HG03521 (cell line): ENCODE results near the gene ACSL3.

Experiments used
- ATAC-seq: cut with Tn5 transposase; IDR thresholded peaks from one replicate; pipeline ENCODE4 v1.9.1; 2021; ENCODE audit warnings: mild to moderate bottlenecking, moderate library complexity; ENCODE audit not compliant: unreplicated experiment

The ACSL3 gene

DNA sequence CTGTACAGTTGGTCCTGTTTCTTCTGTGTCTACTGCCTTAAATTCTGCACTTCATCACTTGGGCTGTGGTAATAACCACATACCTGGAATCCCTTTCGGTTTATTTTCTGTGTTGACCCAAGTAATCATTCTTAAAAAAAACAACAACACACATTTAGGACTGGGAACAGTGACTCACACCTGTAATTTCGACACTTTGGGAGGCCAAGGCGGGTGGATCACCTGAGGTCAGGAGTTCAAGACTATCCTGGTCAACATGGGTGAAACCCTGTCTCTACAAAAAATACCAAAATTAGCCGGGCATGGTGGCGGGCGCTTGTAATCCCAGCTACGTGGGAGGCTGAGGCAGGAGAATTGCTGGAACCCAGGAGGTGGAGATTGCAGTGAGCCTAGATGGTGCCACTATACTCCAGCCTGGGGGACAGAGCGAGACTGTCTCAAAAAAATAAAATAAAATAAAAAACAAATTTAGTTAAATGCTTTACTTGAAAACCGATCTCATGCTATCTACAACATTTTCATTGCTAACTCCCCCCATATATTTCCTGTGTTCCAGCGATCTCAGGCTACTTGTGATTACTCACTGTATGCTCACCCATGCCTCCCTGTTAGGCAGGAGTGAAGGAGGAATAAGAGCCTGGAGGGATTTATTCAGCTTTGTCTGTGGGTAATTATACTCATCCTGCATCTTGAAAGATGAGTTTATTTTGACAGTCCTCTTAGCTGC lies 18.2 kb downstream of the ACSL3 start:
- ATAC-seq, result no peak

DNA sequence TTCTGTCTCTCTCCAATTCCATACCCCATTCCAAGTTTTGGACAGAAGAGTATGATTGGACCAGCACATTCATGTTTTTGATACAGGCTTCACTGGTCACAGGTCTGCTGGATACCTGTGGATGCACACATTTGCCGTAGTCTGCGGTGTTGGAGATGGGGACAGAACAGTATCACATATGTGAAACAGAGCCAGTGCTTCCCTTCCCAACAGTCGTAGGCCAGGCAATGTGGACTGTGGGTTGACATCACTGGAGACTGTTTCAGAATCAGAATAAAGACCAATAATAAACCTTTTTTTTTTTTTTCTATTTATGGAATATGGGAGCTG lies 18.7 kb downstream of the ACSL3 start:
- no peak for ATAC-seq

DNA sequence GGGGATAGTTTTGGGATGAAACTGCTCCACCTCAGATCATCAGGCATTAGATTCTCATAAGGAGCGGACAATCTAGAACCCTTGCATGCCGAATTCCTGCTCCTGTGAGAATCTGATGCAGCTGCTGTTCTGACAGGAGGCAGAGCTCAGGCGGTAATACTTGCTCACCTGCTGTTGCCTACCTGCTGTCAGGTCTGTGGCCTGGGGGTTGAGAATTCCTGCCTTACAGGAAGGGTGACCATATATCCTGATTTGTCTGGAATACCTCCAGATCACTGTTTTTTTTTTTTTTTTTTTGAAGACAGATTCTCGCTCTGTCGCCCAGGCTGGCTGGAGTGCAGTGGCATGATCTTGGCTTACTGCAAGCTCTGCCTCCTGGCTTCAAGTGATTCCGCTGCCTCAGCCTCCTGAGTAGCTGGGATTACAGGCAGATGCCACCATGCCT lies 21.7 kb downstream of the ACSL3 start:
- ATAC-seq, result no peak

DNA sequence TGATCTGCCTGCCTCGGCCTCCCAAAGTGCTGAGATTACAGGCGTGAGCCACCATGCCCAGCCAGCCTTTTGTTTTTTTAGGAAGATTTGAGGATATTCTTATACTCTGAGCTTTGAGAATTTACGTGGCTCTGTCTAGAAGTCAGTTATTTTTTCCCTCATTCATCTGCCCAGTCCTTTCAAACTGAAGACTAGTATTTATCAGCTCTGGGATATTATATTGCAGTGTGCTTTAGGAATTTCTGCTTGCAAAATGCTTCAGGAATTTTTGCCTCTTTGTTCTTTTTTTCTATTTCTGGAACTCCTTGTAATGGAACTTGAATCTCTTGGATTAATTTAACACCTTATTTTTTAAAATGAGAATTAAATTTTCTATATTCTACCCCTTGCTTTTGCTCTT lies 22.6 kb downstream of the ACSL3 start:
- ATAC-seq, result no peak

DNA sequence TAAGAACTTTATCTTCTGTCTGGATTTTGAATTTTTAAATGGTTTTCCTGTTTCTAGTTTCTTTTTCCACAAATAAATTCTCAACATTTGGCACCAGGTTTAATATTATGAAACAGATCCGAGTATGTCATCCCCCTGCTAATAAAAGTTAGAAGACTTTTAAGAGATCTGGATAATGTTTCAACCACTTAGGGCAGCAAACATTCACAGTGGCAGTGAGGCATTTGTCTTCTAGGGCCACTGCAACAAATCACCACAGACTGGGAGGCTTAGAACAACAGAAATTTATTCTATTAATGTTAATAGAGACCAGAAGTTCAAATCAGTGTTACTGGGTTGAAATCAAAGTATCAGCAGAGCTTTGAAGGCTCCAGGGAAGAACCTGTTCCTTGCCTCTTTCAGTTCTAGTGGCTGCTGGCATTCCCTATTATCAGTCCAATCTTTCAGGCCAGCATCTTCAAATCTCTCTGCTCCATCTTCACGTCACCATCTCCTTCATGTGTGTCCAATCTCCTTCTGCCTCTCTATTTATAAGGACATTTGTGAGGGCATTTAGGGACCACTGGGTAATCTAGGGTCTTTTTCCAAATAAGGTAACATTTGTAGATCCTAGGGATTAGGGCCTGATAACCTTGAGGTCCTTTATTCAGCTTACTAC lies 23.4 kb downstream of the ACSL3 start:
- no peak for ATAC-seq

DNA sequence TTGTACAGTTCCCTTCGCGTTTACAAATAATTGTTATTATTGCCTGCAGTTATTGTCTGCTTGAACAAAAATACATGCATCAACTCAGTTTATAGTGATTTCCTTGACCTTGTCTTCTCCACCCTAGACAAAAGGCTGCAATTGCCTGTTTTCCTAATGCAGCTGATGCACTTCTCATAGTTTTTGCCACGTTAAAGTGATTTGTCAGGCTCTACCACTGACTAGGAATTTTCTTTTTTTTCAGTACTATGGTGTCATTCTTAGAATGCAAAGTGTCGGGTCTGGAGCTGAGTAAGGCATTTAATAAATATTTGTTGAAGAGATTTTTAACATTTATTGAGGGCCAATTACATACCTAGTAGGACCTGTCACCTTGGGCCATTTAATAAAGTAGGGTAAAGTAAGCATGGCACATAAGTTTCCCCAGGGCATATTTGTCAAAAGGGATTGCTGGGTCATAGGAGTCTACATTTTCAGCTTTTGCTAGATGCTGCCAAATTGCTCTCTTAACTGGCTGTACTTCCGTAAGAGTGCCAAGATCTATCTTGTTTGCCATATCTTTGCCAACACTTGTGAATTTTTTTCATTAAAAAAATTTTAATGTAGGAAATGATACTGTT lies 24.1 kb downstream of the ACSL3 start:
- no peak for ATAC-seq

DNA sequence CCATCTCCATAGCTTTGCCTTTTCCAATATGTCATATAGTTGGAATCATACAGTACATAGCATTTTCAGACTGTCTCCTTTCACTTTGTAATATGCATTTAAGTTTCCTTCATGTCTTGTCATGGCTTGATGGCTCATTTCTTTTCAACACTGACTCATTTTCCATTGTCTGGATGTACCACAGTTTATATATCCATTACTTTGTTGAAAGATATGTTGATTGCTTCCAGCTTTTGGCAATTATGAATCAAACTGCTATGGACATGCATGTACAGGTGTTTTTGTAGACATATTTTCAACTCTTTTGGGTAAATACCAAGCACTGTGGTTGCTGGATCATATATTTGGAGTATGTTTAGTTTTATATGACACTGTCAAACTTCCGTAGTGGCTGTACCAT lies 26.3 kb downstream of the ACSL3 start:
- ATAC-seq, result no peak

DNA sequence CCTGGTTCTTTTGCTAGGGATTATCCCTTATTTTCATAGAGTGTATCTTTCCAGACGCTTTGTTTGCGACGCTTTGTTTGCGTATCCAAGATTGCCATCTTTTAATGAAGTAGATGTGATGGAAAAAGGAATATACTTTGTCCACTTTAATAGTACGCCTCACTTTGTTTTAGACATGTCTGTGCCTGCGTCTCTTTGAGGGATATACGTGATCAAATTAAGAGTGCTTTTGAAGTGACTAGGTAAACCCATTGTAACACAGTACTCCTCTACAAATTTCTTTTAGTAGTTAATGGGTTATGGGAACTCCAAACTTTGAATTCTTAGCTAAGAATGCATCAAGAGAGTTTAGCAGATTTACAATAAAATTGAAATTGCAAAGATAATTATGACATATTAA lies 27.9 kb downstream of the ACSL3 start:
- ATAC-seq, result no peak

DNA sequence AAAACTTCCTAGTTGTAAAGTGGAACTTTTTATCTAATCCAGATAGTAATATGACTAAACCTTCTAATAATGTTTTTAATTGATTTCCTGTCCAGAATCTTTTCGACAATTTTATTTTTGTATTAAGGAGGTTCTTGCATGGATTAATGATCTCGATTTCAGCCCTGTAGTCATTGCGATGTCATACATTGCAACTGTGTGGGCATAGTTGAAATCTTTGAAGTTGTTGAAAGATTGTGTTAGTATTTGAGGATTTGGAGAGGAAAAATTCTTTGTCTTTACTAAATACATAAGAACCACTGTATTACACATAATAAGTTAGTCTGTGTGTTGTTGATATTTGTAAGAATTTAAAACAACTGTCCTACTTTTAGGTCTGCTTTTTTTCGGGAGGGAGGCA lies 31.1 kb downstream of the ACSL3 start:
- no peak for ATAC-seq

DNA sequence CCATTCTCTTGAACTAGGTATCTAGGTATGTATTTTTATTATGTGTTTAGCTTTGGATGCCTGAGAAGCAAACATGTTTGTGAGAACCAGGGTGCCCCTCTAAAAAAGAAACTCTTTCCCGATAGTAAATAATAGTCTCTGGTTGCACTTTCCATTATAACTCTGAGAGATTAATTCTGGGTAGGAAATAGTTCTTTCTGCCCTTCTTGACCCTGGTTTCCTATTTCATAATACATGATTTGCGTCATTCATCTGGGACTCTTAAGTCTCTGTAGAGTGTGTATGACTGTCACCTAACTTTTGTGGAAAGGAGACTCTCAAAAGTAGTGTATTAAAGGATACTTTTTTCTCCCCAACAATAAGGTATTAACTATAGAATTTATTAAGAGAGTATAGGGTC lies 31.5 kb downstream of the ACSL3 start:
- ATAC-seq, result no peak

DNA sequence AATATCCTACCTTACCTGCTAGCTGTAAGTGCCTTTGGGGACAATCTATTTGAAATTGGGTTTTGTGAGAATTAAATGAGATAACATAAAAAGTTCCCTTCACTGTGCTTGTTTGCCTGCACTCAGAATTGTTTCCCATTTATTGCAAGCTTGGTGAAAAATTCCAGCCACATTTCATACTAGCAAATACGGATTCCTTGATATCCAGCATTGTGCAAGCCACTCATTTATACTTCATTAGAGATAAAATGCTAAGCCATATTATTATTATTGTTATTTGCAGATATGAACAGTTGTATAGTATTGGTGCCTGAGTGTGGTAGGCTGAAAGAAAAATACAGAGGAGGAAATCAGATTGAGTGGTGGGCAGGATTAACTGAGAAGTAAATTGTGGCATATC lies 31.9 kb downstream of the ACSL3 start:
- ATAC-seq, result no peak

DNA sequence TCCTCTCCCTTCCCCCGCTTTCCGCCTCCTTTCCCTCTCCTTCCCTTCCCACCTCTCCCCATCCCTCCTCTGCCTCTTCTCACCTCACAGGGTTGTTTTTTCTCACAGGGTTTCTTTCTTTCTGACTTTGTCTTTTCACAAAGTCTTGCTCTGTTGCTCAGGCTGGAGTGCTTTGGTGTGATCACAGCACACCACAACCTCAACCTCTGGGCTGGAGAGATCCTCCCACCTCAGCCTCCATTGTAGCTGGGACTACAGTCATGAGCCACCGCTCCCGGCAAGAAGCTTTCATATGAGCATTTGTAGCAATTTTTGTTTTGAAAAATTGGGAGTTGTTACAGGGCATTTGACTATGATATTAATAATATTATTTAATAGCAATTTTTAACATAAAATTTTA lies 32.9 kb downstream of the ACSL3 start:
- no peak for ATAC-seq

DNA sequence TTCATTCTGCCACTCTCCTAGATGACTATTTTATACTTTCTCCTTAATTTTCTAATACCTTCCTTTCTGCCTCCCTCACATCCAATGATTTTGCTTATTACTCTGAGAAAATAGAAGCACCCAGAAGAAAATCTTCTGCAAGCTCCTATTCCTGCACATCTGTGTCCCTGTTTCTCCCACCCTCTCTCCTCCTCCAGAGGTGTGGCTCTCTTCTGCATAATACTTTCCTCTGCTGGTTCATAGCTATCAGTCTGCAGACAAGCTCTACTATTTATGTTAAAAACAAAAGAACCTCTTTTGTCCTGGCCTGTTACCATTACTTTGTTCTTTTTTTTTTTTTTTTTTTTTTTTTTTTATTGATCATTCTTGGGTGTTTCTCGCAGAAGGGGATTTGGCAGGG lies 34.3 kb downstream of the ACSL3 start:
- no peak for ATAC-seq

DNA sequence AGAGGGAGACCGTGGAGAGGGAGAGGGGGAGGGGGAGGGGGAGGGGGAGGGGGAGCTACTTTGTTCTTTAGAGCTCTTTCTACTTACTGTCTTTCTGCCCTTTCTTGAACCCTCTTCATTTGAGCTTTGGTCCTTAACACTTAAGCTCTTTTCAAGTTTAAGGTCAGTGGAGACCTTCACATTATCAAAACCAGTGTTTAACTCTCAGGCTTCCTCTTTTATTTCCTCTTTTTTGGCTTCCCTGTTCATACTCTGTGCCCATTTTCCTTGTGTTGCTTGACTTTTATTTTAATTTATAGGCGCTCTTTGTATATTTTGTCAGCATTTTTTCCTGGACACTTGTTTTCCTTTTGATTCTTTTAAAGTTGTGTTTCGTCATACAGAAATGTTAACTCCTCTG lies 37.1 kb downstream of the ACSL3 start:
- no peak for ATAC-seq

DNA sequence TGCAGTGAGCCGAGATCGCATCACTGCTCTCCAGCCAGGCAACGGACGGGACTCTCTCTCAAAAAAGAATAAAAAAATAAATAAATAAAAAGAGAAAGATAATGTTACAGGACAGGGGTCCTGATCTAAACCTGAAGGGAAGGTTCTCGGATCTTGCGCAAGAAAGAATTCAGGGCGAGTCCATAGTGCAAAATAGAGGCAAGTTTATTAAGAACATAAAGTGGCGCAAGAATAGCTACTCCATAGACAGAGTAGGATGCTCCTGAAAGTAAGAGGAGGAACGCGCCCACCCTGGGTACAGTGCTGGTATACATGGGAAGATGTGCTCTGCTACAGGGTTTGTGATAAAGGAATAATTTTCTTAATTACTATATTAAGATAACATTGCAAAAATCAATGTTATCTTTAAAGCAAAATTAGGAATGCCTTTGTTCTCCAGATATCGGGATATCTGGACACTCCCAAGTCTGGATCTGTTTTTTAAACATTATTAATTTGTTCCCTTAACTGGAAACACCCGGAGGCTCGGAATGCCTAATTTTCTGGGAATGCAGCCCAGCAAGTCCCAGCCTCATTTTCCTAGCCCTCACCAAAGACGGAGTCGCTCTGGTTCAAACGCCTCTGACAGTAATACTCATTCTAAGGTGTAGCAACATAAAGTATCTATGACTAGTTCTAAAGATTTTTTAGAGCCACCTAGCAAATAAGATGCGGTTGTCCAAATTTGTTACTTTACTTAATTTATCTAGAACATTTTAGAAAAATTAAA lies 38.8 kb downstream of the ACSL3 start:
- ATAC-seq, result no peak

DNA sequence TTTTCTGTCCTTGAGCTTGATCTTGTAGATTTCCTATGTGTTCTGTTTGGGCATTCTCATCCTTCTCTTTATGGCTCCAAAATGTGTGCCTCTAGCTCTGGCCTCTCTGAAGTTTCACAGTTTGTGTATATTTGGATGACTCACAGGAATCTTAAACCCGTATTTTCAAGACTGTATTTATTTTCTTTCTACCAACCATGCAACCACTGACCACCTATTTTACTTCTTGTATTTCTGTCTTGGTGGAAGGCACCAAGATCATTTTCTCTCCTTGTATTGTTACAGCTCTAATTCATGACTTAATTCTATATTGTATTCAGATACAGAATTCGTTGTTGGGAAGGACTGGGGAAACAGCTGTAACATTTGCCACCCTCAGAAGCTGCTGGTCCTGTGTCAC lies 39.5 kb downstream of the ACSL3 start:
- ATAC-seq, result no peak

DNA sequence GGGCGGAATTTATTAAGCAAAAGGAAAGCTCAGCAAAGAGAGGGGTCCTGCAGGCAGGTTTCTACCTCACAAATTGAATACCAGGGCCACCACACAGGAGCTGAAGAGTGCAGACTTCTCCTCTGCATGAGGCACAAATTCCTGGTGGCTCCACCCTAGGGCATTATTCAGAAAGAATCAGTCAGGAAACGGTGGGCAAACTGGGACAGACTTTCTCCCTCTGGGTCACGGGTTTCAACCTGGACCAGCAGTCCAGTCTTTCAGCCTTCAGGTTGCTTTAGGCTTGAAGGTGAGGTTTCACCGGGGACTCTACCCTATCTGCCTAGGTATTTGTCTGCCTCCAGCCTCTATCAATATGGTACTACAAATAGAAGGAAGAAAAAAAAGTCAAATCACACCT lies 41.8 kb downstream of the ACSL3 start:
- no peak for ATAC-seq

DNA sequence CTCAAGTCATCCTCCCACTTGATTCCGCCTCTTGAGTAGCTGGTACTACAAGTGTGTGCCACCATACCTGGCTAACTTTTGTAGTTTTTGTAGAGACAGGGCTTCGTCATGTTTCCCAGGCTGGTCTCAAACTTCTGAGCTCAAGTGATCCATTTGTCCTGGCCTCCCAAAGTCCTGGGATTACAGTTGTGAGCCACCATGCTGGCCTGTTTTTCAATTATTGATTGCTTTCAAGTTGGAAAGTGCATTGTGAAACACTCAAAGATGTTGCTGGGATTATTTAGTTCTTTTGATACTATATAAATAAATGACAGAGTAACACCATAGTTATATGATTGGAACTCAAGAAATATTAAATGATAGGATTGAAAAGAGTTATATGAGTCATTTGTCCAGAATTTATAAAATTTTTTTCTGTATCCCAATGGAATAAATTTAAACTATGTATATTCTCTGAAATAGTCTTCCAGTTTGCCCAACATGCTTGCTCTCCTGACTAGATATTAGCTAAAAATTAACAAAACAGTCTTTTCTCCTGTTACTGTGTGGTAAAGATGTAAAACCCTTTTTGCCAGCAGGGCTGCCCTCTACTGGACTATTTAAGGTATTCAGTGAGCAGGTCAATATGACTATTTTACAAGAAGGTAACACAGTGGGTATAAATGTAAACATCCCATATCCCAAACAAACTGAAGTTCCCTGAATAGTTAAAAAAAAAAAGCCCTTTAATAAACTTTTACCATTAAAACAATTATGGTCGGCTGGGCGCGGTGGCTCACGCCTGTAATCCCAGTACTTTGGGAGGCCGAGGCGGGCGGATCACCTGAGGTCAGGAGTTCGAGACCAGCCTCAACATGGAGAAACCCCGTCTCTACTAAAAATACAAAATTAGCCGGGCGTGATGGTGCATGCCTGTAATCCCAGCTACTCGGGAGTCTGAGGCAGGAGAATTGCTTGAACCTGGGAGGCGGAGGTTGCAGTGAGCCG lies 42.7 kb downstream of the ACSL3 start:
- peak; percentile 73 for ATAC-seq

DNA sequence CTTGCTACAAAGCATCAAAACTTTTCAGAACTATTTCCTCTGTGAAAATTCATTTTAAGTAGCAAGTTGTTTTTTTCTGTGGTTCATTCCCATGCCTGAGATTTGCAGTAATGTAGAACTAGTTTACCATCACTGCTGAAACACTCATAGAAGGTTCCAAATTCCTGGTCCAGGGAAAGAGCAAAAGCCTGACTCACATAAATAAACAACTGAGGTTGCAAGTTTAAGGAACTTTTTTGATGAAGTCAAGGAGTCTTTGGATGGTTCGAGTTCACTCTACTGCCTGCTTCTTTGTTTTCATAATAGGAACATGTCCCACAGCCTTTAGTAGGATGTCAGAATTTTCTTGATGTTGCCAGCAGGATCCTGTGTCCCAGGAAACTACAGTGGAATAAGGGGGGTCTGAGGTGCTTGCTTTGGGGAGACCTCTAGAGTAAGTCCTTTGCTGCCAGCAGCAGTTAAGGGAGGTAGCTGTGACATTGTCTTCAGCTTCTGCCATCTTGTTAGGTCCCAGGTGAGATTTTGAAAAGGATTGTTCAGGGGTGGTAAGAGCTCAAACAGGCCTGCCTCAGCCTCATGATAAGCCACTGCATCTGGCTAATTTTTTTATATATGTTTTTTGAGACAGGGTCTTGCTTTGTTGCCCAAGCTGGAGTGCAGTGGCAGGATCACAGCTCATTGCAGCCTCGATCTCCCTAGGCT lies 43.9 kb downstream of the ACSL3 start:
- no peak for ATAC-seq

DNA sequence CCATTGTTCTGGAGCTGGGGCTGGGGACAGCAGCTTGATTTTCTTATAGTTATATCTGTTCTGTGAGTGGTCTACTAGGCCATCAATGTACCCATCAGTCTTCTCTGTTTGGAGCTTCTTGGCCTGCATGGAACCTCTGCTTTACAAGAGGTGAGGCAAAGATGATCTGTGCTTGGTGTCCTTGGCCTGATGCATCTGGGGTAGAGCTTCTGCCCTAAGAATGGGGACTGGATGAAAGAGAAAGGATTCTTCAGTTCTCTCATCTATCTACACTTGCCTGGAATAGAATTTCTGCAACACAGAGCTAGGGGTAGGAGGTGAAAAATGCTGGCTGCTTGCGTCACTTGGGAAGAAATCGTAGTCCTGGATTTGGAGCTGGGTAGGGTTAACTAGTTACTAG lies 46.2 kb downstream of the ACSL3 start:
- ATAC-seq, result no peak
